DOHH2 (cell line): ENCODE data around the gene SUGCT.

Source experiments
- H3F3A ChIP-seq: fragments of 200-600 bp; sonication (generic), shearing (Covaris generic); 2 replicates; pipeline ENCODE4 v1.6.0; 2016; ENCODE audit warnings: antibody characterized with exemption, mild to moderate bottlenecking; ENCODE audit not compliant: control insufficient read depth, insufficient read depth
- H3K27ac ChIP-seq: fragments of 200-600 bp; sonication (generic); 2 replicates; pipeline ENCODE4 v1.5.1; 2014; ENCODE audit warnings: low read depth, mild to moderate bottlenecking, low read length, moderate library complexity
- H3K27me3 ChIP-seq: fragments of 200-600 bp; sonication (generic); 2 replicates; pipeline ENCODE4 v1.6.1; 2014; ENCODE audit warnings: mild to moderate bottlenecking, low read length, mixed read lengths; ENCODE audit not compliant: control insufficient read depth
- H3K36me3 ChIP-seq: fragments of 200-600 bp; sonication (generic); 2 replicates; pipeline ENCODE4 v1.6.1; 2014; ENCODE audit warnings: mild to moderate bottlenecking, low read length, moderate library complexity, mixed read lengths; ENCODE audit not compliant: control insufficient read depth
- H3K4me1 ChIP-seq: fragments of 200-600 bp; sonication (generic); 2 replicates; pipeline ENCODE4 v1.6.1; 2014; ENCODE audit warnings: mild to moderate bottlenecking, low read length, mixed read lengths; ENCODE audit not compliant: control insufficient read depth
- H3K4me2 ChIP-seq: fragments of 200-600 bp; sonication (generic); 2 replicates; pipeline ENCODE4 v1.6.0; 2014; ENCODE audit warnings: mild to moderate bottlenecking, low read length, moderate library complexity
- H3K4me3 ChIP-seq: fragments of 200-600 bp; sonication (generic); 2 replicates; pipeline ENCODE4 v1.5.1; 2014; ENCODE audit warnings: mild to moderate bottlenecking, low read length, mixed read lengths
- H3K79me2 ChIP-seq: fragments of 200-600 bp; sonication (generic); 2 replicates; pipeline ENCODE4 v1.6.1; 2014; ENCODE audit warnings: mild to moderate bottlenecking, low read length, mixed read lengths; ENCODE audit not compliant: control insufficient read depth
- H3K9me2 ChIP-seq: fragments of 200-600 bp; sonication (generic); replicated peaks from 2 replicates; pipeline ENCODE4 v1.6.1; 2014; ENCODE audit warnings: mild to moderate bottlenecking, low read length, mixed read lengths; ENCODE audit not compliant: control insufficient read depth
- H3K9me3 ChIP-seq: fragments of 200-600 bp; sonication (generic); 2 replicates; pipeline ENCODE4 v1.6.1; 2014; ENCODE audit warnings: antibody characterized with exemption, low read length, mixed read lengths; ENCODE audit not compliant: control insufficient read depth, insufficient read depth
- H4K20me1 ChIP-seq: fragments of 200-600 bp; sonication (generic); 2 replicates; pipeline ENCODE4 v1.6.0; 2014; ENCODE audit warnings: low read depth, mild to moderate bottlenecking, antibody characterized with exemption, low read length, moderate library complexity; ENCODE audit not compliant: control insufficient read depth, insufficient read depth
- EZH2phosphoT487 ChIP-seq: fragments of 200-600 bp; sonication (generic); IDR thresholded peaks from 2 replicates; pipeline ENCODE4 v1.6.1; 2017; ENCODE audit warnings: borderline replicate concordance, mild to moderate bottlenecking, antibody characterized with exemption, low read length, moderate library complexity, mixed read lengths
- TF ChIP-seq, protein P1 (sequence below): fragments of 200-600 bp; sonication (generic); IDR thresholded peaks from one replicate; pipeline ENCODE4 v1.5.1; 2014; ENCODE audit warnings: antibody characterized with exemption, mild to moderate bottlenecking, low read depth, low read length; ENCODE audit not compliant: poor library complexity, severe bottlenecking

SUGCT gene

DNA sequence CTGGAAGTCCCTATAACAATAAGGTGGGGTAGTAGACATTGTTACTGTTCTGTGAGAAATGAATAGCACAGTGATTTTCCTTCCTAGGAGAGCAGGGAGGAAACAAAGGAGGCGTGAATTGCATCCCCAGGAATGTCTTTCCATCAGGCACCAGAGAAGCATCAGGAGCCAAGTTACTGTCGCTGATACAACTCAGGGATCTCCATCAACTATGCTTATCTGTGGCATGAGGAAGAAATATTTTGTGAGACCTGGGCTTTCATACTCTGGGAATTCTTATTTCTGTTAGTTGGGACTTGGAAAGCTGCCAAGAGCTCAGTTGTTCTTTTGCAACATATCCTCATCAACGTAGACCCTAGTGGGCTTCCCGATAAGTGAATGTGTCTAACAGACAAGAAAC, 622.3 kb downstream of the SUGCT start:
- no peaks in the 10 kb centered on the region for H3K27me3 ChIP-seq
- peaks cover 6% of the 10 kb centered on the region for H3K4me1 ChIP-seq
- no peak overlapping the region for H3K27ac ChIP-seq
- no peak overlapping the region for H3K4me3 ChIP-seq
- no peaks in the 10 kb centered on the region for H3K9me2 ChIP-seq
- no peaks in the 10 kb centered on the region for H3K36me3 ChIP-seq
- no peaks in the 10 kb centered on the region for H3F3A ChIP-seq
- H3K9me3 ChIP-seq = no peaks in the 10 kb centered on the region
- no peak for TF ChIP-seq EZH2phosphoT487
- TF ChIP-seq, protein P1, sequence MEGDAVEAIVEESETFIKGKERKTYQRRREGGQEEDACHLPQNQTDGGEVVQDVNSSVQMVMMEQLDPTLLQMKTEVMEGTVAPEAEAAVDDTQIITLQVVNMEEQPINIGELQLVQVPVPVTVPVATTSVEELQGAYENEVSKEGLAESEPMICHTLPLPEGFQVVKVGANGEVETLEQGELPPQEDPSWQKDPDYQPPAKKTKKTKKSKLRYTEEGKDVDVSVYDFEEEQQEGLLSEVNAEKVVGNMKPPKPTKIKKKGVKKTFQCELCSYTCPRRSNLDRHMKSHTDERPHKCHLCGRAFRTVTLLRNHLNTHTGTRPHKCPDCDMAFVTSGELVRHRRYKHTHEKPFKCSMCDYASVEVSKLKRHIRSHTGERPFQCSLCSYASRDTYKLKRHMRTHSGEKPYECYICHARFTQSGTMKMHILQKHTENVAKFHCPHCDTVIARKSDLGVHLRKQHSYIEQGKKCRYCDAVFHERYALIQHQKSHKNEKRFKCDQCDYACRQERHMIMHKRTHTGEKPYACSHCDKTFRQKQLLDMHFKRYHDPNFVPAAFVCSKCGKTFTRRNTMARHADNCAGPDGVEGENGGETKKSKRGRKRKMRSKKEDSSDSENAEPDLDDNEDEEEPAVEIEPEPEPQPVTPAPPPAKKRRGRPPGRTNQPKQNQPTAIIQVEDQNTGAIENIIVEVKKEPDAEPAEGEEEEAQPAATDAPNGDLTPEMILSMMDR = no peak
- no peak overlapping the region for H3K4me2 ChIP-seq
- H4K20me1 ChIP-seq = no peaks in the 10 kb centered on the region
- H3K79me2 ChIP-seq = no peaks in the 10 kb centered on the region

DNA sequence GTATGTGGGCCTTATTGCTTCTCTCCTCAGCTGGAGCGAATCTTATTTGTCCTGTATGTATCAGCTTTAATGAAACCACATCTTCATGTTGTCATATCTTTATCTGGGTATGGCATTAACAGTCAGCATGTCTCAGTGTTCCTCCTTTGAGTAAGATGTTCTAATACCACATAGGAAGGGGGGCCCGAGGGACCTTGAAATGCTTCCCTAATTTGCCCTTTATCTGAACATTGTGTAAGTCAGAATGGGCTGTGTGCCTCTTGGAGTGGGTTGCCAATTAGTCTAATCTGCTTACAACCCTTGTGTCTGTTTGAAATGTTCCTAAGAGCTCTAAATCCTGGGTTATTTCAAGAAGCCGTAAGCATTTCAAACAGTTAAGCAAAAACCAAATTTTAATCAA, 623.8 kb downstream of the SUGCT start:
- H3K4me3 ChIP-seq = no peak overlapping the region
- H3K4me2 ChIP-seq = no peak overlapping the region
- H3K4me1 ChIP-seq = peaks cover 14% of the 10 kb centered on the region
- H3K9me2 ChIP-seq = no peaks in the 10 kb centered on the region
- H3K36me3 ChIP-seq = no peaks in the 10 kb centered on the region
- no peaks in the 10 kb centered on the region for H4K20me1 ChIP-seq
- H3K27ac ChIP-seq = no peak overlapping the region
- no peaks in the 10 kb centered on the region for H3K79me2 ChIP-seq
- H3K27me3 ChIP-seq = no peaks in the 10 kb centered on the region
- TF ChIP-seq, protein P1 = no peak
- no peak for TF ChIP-seq EZH2phosphoT487
- H3K9me3 ChIP-seq = no peaks in the 10 kb centered on the region
- H3F3A ChIP-seq = no peaks in the 10 kb centered on the region

DNA sequence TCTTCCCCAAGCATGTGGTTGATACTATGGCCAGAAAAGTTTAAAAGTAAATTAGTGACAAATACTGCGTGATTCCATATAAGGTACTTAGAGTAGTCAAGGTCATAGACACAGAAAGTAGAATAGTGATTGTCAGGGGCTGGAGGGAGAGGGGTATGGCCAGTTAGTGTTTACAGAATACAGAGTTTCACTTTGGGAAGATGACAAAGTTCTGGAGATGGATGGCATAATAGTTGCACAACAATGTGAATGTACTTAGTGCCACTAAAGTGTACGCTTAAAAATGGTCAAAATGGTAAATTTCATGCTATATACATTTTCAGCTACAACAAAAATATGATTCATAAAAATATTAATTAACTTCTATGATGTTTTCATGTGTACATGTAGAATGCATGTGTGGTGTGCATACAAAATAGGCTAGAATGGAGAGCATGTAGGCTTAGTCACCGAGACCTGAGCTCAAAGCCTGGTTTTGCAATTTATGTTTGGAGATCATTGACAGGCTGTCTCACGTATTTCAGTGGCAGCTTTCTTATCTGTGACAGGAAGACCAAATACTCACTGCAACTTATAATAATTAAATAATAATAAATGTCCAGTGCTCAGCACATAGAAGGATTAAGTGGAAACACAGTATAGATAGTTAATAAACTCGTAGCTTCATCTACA, 625.6 kb downstream of the SUGCT start:
- Histone ChIP-seq H3K9me3 (no peaks in the 10 kb centered on the region), H3K4me1 (peaks cover 31% of the 10 kb centered on the region), H3K27ac (no peak overlapping the region), H3K9me2 (no peaks in the 10 kb centered on the region), H3K36me3 (no peaks in the 10 kb centered on the region), H3K27me3 (no peaks in the 10 kb centered on the region), H3K79me2 (no peaks in the 10 kb centered on the region), H4K20me1 (no peaks in the 10 kb centered on the region), H3K4me2 (no peak overlapping the region), H3F3A (no peaks in the 10 kb centered on the region), H3K4me3 (no peak overlapping the region)
- TF ChIP-seq EZH2phosphoT487 = no peak
- TF ChIP-seq, protein P1 = no peak
